Endometrial microvascular endothelial cells (primary cell): ENCODE results near the gene RAB11FIP2. TPM values are rescaled to one million over a fixed set of nuclear protein-coding genes. Genes with fewer than 3 reads are reported as not detected.

Experiments used
- in situ Hi-C: cut with HindIII; loops from 2 replicates; pipeline ENCODE4 v1.10.0; 2017; ENCODE audit warnings: low sequenced_read_pairs, low pct_unique_long_range_greater_than_20kb; ENCODE audit errors: inconsistent ontology term
- total RNA-seq: library from RNA; depleted of rRNA; stranded (reverse); fragments of >200 nt; gene quantifications from one replicate; pipeline ENCODE4 v1.2.3, GENCODE V29; 2015; ENCODE audit errors: inconsistent ontology term

RAB11FIP2 gene
- total RNA-seq, 1 donor from 2014 or later, result 6.5 TPM

- in situ Hi-C loops, result no loop called here
Measured at GRCh38 chr10:118036281-118036875, 10.4 kb downstream of the RAB11FIP2 start.

- in situ Hi-C loops, result no loop called here
Measured at GRCh38 chr10:118035354-118036005, 11.3 kb downstream of the RAB11FIP2 start.

GRCh38 chr10:118034791-118035261 lies 11.9 kb downstream of the RAB11FIP2 start:
- in situ Hi-C loops, result no loop called here

- in situ Hi-C loops, result no loop called here
Measured at GRCh38 chr10:118033905-118034304, 12.8 kb downstream of the RAB11FIP2 start.

- in situ Hi-C loops, result no loop called here
Measured at GRCh38 chr10:118032564-118032963, 14.2 kb downstream of the RAB11FIP2 start.

- in situ Hi-C loops, result no loop called here
Measured at GRCh38 chr10:118031351-118032075, 15.2 kb downstream of the RAB11FIP2 start.

GRCh38 chr10:118028619-118029018 lies 18.1 kb downstream of the RAB11FIP2 start:
- in situ Hi-C loops, result no loop called here

GRCh38 chr10:118027397-118027796 lies 19.3 kb downstream of the RAB11FIP2 start:
- in situ Hi-C loops, result no loop called here

- in situ Hi-C loops, result no loop called here
Measured at GRCh38 chr10:118026936-118027335, 19.8 kb downstream of the RAB11FIP2 start.

GRCh38 chr10:118020365-118020764 lies 26.4 kb downstream of the RAB11FIP2 start:
- in situ Hi-C loops, result no loop called here

GRCh38 chr10:118017850-118018249 lies 28.9 kb downstream of the RAB11FIP2 start:
- in situ Hi-C loops, result no loop called here

GRCh38 chr10:118017071-118017740 lies 29.5 kb downstream of the RAB11FIP2 start:
- in situ Hi-C loops, result no loop called here

GRCh38 chr10:118012952-118013525 lies 33.7 kb downstream of the RAB11FIP2 start:
- in situ Hi-C loops, result no loop called here

GRCh38 chr10:118007773-118008172 lies 39.0 kb downstream of the RAB11FIP2 start:
- in situ Hi-C loops, result no loop called here

- in situ Hi-C loops, result no loop called here
Measured at GRCh38 chr10:118003126-118003525, 43.6 kb downstream of the RAB11FIP2 start.

- in situ Hi-C loops, result no loop called here
Measured at GRCh38 chr10:118002581-118002980, 44.2 kb downstream of the RAB11FIP2 start.

- in situ Hi-C loops, result no loop called here
Measured at GRCh38 chr10:117997673-117998072, 49.1 kb downstream of the RAB11FIP2 start.

GRCh38 chr10:117996709-117997108 lies 50.0 kb downstream of the RAB11FIP2 start:
- in situ Hi-C loops, result no loop called here

- in situ Hi-C loops, result no loop called here
Measured at GRCh38 chr10:117994771-117995170, 52.0 kb downstream of the RAB11FIP2 start.
